Measurements from ENCODE around the gene TET2. TPM values are rescaled to one million over a fixed set of nuclear protein-coding genes. Genes with fewer than 3 reads are reported as not detected.

Gene TET2
- total RNA-seq, 1 donor from 2014 or later = 51.2 TPM

DNA sequence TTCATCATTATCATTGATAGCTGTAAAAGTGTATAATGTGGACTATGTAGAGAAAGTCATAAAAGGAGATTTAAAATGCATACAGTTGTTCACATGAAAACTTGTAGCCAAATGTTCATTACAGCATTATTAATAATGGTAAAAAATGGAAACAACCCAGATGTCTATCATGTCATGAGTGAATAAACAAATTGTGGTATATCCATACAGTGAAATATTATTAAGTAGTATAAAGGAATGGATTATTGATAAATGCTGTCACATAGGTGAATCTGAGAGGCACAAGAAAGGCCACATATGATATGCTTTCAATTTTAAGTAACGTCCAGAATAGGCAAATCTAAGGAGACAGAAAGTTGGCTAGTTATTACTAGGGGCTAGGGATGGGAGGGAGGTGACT lies 7.1 kb downstream of the TET2 start:
- intact Hi-C loops (cut with micrococcal nuclease) = no loop called here
- H3K4me1 Mint-ChIP-seq = peaks cover 57% of the 10 kb centered on the region
- no peak for ATAC-seq (ENCODE audit: low read depth)

GRCh38 chr4:105154576-105154975 lies 7.9 kb downstream of the TET2 start:
- peaks cover 51% of the 10 kb centered on the region for H3K4me1 Mint-ChIP-seq
- ChIA-PET POLR2A (no interaction called here), CTCF (no interaction called here)
- DNase-seq (no peak), ATAC-seq (ENCODE audit: low read depth) (no peak)
- H3K9me3 Mint-ChIP-seq = no peaks in the 10 kb centered on the region
- no peak overlapping the region for H3K4me3 Mint-ChIP-seq
- no peaks in the 10 kb centered on the region for H3K27me3 Mint-ChIP-seq
- peaks cover 7% of the 10 kb centered on the region for H3K36me3 Mint-ChIP-seq (ENCODE audit: low read depth)
- intact Hi-C loops (cut with micrococcal nuclease) = no loop called here
- no peak overlapping the region for H3K27ac Mint-ChIP-seq
- no peak for TF ChIP-seq CTCF (IDR thresholded peaks at IDR 0.05)

More for the DNA sequence above, 7.1 kb downstream of the TET2 start:
- Mint-ChIP-seq H3K9me3 (no peaks in the 10 kb centered on the region), H3K27ac (no peak overlapping the region), H3K27me3 (no peaks in the 10 kb centered on the region), H3K4me3 (no peak overlapping the region), H3K36me3 (ENCODE audit: low read depth) (peaks cover 5% of the 10 kb centered on the region)
- POLR2A ChIA-PET = no interaction called here
- TF ChIP-seq CTCF (IDR thresholded peaks at IDR 0.05) = no peak
- DNase-seq = no peak
- CTCF ChIA-PET = no interaction called here

GRCh38 chr4:105155426-105155825 lies 8.8 kb downstream of the TET2 start:
- peaks cover 46% of the 10 kb centered on the region for H3K4me1 Mint-ChIP-seq
- ATAC-seq (ENCODE audit: low read depth) (no peak), DNase-seq (no peak)
- H3K36me3 Mint-ChIP-seq (ENCODE audit: low read depth) = peaks cover 9% of the 10 kb centered on the region
- ChIA-PET CTCF (interaction anchor here (1.1 kb wide), 1 partner anchor 15 kb away, joined by 3 read pairs; no protein-coding TSS in a partner anchor), POLR2A (interaction anchor here (0.5 kb wide), 1 partner anchor 49 kb away, joined by 4 read pairs; no protein-coding TSS in a partner anchor)
- H3K27me3 Mint-ChIP-seq = no peaks in the 10 kb centered on the region
- no peak for TF ChIP-seq CTCF (IDR thresholded peaks at IDR 0.05)
- intact Hi-C loops (cut with micrococcal nuclease) = no loop called here
- no peak overlapping the region for H3K27ac Mint-ChIP-seq
- H3K9me3 Mint-ChIP-seq = no peaks in the 10 kb centered on the region
- H3K4me3 Mint-ChIP-seq = no peak overlapping the region

GRCh38 chr4:105158837-105159236 lies 12.2 kb downstream of the TET2 start:
- H3K4me3 Mint-ChIP-seq = no peak overlapping the region
- intact Hi-C loops (cut with micrococcal nuclease) = no loop called here
- POLR2A ChIA-PET = no interaction called here
- CTCF ChIA-PET = interaction anchor here (0.5 to 0.9 kb wide), 2 partner anchors 28 to 315 kb away, joined by 3 read pairs; partner anchors contain the start of gene PPA2
- DNase-seq (no peak), ATAC-seq (ENCODE audit: low read depth) (no peak)
- H3K27ac Mint-ChIP-seq = no peak overlapping the region
- peaks cover 9% of the 10 kb centered on the region for H3K36me3 Mint-ChIP-seq (ENCODE audit: low read depth)
- no peaks in the 10 kb centered on the region for H3K9me3 Mint-ChIP-seq
- H3K4me1 Mint-ChIP-seq = peaks cover 44% of the 10 kb centered on the region
- H3K27me3 Mint-ChIP-seq = no peaks in the 10 kb centered on the region
- TF ChIP-seq CTCF (IDR thresholded peaks at IDR 0.05) = no peak

DNA sequence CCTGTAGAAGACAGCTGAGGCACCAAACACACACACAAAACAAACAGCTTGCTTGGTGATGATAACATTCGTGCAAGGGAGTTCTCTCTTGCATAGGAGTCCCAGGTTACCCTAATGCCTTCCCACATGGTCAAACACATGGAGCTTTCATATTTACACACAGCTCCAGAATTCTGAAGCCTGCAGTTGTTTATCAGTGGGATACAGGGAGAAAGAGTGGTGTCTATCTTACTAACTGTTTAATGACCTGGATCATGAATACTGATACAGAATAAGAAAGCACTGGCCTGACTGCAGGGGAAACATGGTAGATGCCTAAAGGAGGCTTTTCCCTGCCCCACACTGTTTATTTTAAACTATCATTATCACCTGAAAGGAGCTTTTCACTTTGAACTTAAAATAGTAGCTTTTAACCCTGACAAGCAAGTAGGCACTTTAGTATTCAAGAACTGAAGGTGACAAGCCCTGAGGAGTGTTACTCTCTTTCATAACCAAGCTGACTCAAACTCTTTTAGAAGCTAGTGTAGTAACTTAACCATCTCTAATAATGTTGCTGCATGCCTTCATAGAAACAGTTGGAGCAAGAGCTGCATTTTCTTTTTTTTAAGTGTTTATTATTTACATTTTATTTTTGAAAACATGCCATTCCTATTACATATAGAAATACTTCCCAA lies 15.6 kb downstream of the TET2 start:
- intact Hi-C loops (cut with micrococcal nuclease) = no loop called here
- Mint-ChIP-seq H3K36me3 (ENCODE audit: low read depth) (peaks cover 8% of the 10 kb centered on the region), H3K9me3 (no peaks in the 10 kb centered on the region), H3K4me3 (no peak overlapping the region), H3K27ac (no peak overlapping the region), H3K4me1 (peaks cover 37% of the 10 kb centered on the region), H3K27me3 (no peaks in the 10 kb centered on the region)
- no peak for DNase-seq
- POLR2A ChIA-PET = no interaction called here
- CTCF ChIA-PET = interaction anchor here (1.7 kb wide), 1 partner anchor 311 kb away, joined by 4 read pairs; the partner anchor contains the start of gene PPA2
- ATAC-seq (ENCODE audit: low read depth) = no peak
- TF ChIP-seq CTCF (IDR thresholded peaks at IDR 0.05) = no peak

All from activated B cell treated with CpG ODN at 0.5 μM for 24 hours (primary cell).